AG04450 (cell line): ENCODE data around the gene GDF7. TPM values are rescaled to one million over a fixed set of nuclear protein-coding genes. Genes with fewer than 3 reads are reported as not detected.

ENCODE experiments used
- CTCF ChIA-PET: fragments of 300-600, 350-600 bp; formaldehyde crosslinking; extraction: SDS; loops from one replicate; lab custom pipeline; 2022; ENCODE audit warnings: antibody characterized with exemption, inconsistent platforms; lab: Charles Lee
- POLR2A ChIA-PET: fragments of 350-600 bp; formaldehyde crosslinking; extraction: SDS; loops from one replicate; lab custom pipeline; 2021; ENCODE audit warnings: antibody characterized with exemption, inconsistent platforms; lab: Yijun Ruan, JAX
- DNase-seq: peaks from one replicate; pipeline ENCODE4 v3.0.0-alpha.2; 2011; ENCODE audit warnings: low read depth, low spot score
- H3K27ac ChIP-seq: one replicate; pipeline ENCODE4 v1.5.1; 2012; ENCODE audit warnings: low read depth, low read length, control low read depth
- H3K27me3 ChIP-seq: one replicate; pipeline ENCODE4 v1.6.0; 2012; ENCODE audit warnings: low read length; ENCODE audit not compliant: control insufficient read depth, insufficient read depth
- H3K4me3 ChIP-seq: 2 replicates; pipeline ENCODE4 v1.5.1; 2011; ENCODE audit warnings: mild to moderate bottlenecking, low read depth, low read length, control low read depth
- H3K9me3 ChIP-seq: 2 replicates; pipeline ENCODE4 v1.5.1; 2012; ENCODE audit warnings: low read length; ENCODE audit not compliant: control insufficient read depth, insufficient read depth
- CTCF ChIP-seq: IDR thresholded peaks from 2 replicates; pipeline ENCODE4 v1.5.1; 2011; ENCODE audit warnings: low read depth, low read length, control low read depth, inconsistent platforms
- polyA plus RNA-seq: library from polyadenylated mRNA; depleted of rRNA; stranded (reverse); fragments of >200 nt; gene quantifications from 2 replicates; pipeline ENCODE4 v1.2.3, GENCODE V29; 2011

The GDF7 gene
- polyA plus RNA-seq, 1 experiment: 0.01 TPM

GRCh38 chr2:20693317-20693716 lies 26.4 kb downstream of the GDF7 start:
- no peak overlapping the region for H3K27ac ChIP-seq
- ChIA-PET POLR2A (no interaction called here), CTCF (interaction anchor here (0.5 to 1.5 kb wide), 4 partner anchors 9 to 32 kb away, joined by 3 to 8 read pairs (median 4); no protein-coding TSS in a partner anchor)
- H3K27me3 ChIP-seq: no peaks in the 10 kb centered on the region
- H3K4me3 ChIP-seq: no peak overlapping the region
- TF ChIP-seq CTCF: no peak
- H3K9me3 ChIP-seq: no peaks in the 10 kb centered on the region
- no peak for DNase-seq

DNA sequence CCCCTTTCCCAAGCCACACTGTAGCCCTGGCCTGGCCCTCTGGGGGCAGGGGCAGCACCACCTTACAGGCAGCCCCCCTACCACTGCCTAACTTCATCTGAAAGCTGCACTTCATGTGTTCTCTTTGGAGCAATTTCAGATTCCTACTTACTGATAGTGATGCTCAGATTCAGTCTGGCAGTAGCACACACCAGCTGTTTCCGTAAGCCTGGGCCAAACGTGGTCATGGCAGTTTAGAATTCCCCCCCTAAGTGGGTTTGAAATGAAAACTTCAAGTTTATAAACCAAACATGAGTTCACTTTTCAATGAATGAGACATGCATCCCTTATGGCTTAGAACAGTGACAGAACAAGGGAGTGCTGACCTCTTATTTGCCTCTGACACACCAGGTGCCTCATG lies 29.4 kb downstream of the GDF7 start:
- H3K9me3 ChIP-seq: no peaks in the 10 kb centered on the region
- H3K27ac ChIP-seq: no peak overlapping the region
- no peaks in the 10 kb centered on the region for H3K27me3 ChIP-seq
- DNase-seq: no peak
- no peak overlapping the region for H3K4me3 ChIP-seq
- POLR2A ChIA-PET: no interaction called here
- no peak for TF ChIP-seq CTCF
- CTCF ChIA-PET: interaction anchor here (0.5 to 1.6 kb wide), 3 partner anchors 25 to 85 kb away, joined by 3 to 8 read pairs (median 4); no protein-coding TSS in a partner anchor

GRCh38 chr2:20697322-20697934 lies 30.5 kb downstream of the GDF7 start:
- no peaks in the 10 kb centered on the region for H3K9me3 ChIP-seq
- H3K27ac ChIP-seq: no peak overlapping the region
- ChIA-PET POLR2A (no interaction called here), CTCF (interaction anchor here (0.9 to 2.0 kb wide), 4 partner anchors 20 to 47 kb away, joined by 4 to 8 read pairs (median 6); partner anchors contain the start of gene HS1BP3)
- no peak for TF ChIP-seq CTCF
- no peak for DNase-seq
- no peak overlapping the region for H3K4me3 ChIP-seq
- no peaks in the 10 kb centered on the region for H3K27me3 ChIP-seq

DNA sequence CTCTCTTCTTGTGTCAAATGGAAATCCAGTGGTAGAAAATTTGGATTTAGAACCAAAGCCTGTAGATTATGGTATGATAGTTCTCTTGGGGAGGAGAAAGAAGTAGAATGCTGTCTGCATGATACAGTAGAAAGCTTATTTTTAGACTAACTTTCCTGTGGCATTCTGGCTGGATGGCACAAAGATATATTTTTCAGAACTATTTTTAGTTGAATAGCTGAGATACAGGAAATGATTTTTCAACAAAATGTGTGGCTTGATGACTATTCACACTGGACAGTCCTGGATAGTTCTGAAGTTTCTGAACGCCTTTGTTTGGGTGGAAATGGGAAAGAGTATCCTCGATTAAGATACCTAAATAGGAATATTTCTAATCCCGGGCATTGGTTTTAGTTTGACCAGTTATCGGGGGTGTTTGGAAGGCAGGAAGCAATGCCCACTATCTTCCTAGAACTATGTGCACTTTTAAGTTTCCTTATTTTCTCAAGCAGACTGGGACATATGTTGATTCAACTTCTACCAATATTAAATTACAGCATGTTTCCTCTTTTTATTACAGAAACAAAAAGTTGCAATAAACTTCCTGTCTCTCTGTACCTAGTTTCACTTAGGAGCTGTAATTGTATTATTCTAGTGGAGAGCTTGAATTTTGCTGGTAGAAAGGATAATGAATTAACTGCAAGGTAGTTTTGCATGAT lies 32.1 kb downstream of the GDF7 start:
- CTCF ChIA-PET: interaction anchor here (0.6 to 2.0 kb wide), 6 partner anchors 17 to 261 kb away, joined by 3 to 7 read pairs (median 4); no protein-coding TSS in a partner anchor
- POLR2A ChIA-PET: no interaction called here
- no peak for TF ChIP-seq CTCF
- no peak overlapping the region for H3K4me3 ChIP-seq
- H3K27me3 ChIP-seq: no peaks in the 10 kb centered on the region
- H3K9me3 ChIP-seq: no peaks in the 10 kb centered on the region
- H3K27ac ChIP-seq: no peak overlapping the region
- DNase-seq: no peak

- H3K9me3 ChIP-seq: no peaks in the 10 kb centered on the region
- peak; percentile 45 for DNase-seq
- ChIA-PET POLR2A (no interaction called here), CTCF (interaction anchor here (1.5 kb wide), 1 partner anchor 41 kb away, joined by 4 read pairs; no protein-coding TSS in a partner anchor)
- H3K27me3 ChIP-seq: no peaks in the 10 kb centered on the region
- H3K4me3 ChIP-seq: no peak overlapping the region
- H3K27ac ChIP-seq: no peak overlapping the region
- TF ChIP-seq CTCF: no peak
Measured at GRCh38 chr2:20702563-20702962, 35.6 kb downstream of the GDF7 start.
